Stomach (tissue), 9 donors: ENCODE results near the gene RNF220. TPM values are rescaled to one million over a fixed set of nuclear protein-coding genes. Genes with fewer than 3 reads are reported as not detected.

ENCODE experiments used
- DNase-seq, 2 donors: peaks; one replicate each; pipeline versions ENCODE4 v3.0.0 to v3.0.0-alpha.2; 2013 to 2019
- H3K27ac ChIP-seq, 5 donors: fragments of 200-600 bp in 4 of 5; sonication (generic) in 4 of 5; one replicate each; pipeline ENCODE4 v1.5.1; 2013 to 2019; ENCODE audit warnings: mild to moderate bottlenecking in 1 of 5, moderate library complexity in 1 of 5
- H3K27me3 ChIP-seq, 3 donors: fragments of 200-600 bp; sonication (generic); one replicate each; pipeline ENCODE4 v1.5.1; 2017 to 2019; ENCODE audit warnings: mixed run types in 1 of 3
- H3K36me3 ChIP-seq, 4 donors: fragments of 200-600 bp; sonication (generic); 1 replicate in 3 of 4; 2 replicates in 1 of 4; pipeline ENCODE4 v1.5.1; 2016 to 2019
- H3K4me1 ChIP-seq, 4 donors: fragments of 200-600 bp; sonication (generic); one replicate each; pipeline ENCODE4 v1.5.1; 2016 to 2019
- H3K4me3 ChIP-seq, 4 donors: fragments of 200-600 bp; sonication (generic) in 3 of 4; one replicate each; pipeline ENCODE4 v1.5.1; 2016 to 2019; ENCODE audit warnings: mild to moderate bottlenecking in 1 of 4
- H3K9me3 ChIP-seq, 4 donors: fragments of 200-600 bp; sonication (generic); one replicate each; pipeline ENCODE4 v1.5.1; 2016 to 2019
- CTCF ChIP-seq, 7 experiments: fragments of 450-650 bp in 4 of 7; fragments of 200-600 bp in 3 of 7; sonication (generic) in 3 of 7; IDR thresholded peaks; one replicate each; pipeline ENCODE4 v1.5.1; 2016 to 2019; ENCODE audit warnings: antibody characterized with exemption in 7 of 7, control low read depth in 2 of 7, mild to moderate bottlenecking in 1 of 7
- EP300 ChIP-seq: sonication (generic); formaldehyde crosslinking; IDR thresholded peaks from one replicate; pipeline ENCODE4 v1.6.1; 2017; ENCODE audit warnings: antibody characterized with exemption
- POLR2A ChIP-seq, 4 donors: fragments of 450-650 bp; IDR thresholded peaks; one replicate each; pipeline ENCODE4 v1.6.1; 2016; ENCODE audit warnings: antibody characterized with exemption in 4 of 4, control low read depth in 2 of 4, mild to moderate bottlenecking in 1 of 4, moderate library complexity in 1 of 4
- POLR2AphosphoS5 ChIP-seq, 3 donors: sonication (generic); formaldehyde crosslinking; IDR thresholded peaks; one replicate each; pipeline ENCODE4 v1.6.1; 2016; ENCODE audit warnings: antibody characterized with exemption in 3 of 3
- WGBS, 5 donors: extraction: QIAGEN DNeasy Blood & Tissue Kit in 3 of 5; methylation state at CpG; one replicate each; pipeline versions ENCODE4 v1.1.5 to v1.1.7; 2013 to 2018; 5-methylcytosine and 5-hydroxymethylcytosine counted together
- intact Hi-C: fragments of 100-400 bp; cut with DNase I; formaldehyde crosslinking; loops from one replicate; pipeline ENCODE4 v1.15.1; 2023; ENCODE audit warnings: low total_unique reads
- polyA plus RNA-seq, 3 donors: library from polyadenylated mRNA; stranded (reverse); fragments of 200-250 nt; gene quantifications; one replicate each; pipeline ENCODE4 v1.2.3, GENCODE V29; 2013
- total RNA-seq, 5 donors: library from RNA; depleted of rRNA; stranded (reverse); fragments of >200 nt; gene quantifications; one replicate each; pipeline versions ENCODE4 v1.1.0 to v1.2.3, GENCODE V29; 2014 to 2016
- donor health status: healthy with polysubstance abuse.
- donor health status: Bipolar disorder and iron deficiency.
- donor health status: healthy.

Gene RNF220
- total and polyA plus RNA-seq, 8 donors, result 21.0 to 207 (median 47.2) TPM

GRCh38 chr1:44549510-44549909, 144.5 kb downstream of the RNF220 start:
- 45 to 59% (median 56%) methylated on average over 5 of the region's 5 CpGs for WGBS, 5 donors
- Histone ChIP-seq H3K4me1 (no peaks in the 10 kb centered on the region), H3K9me3 (no peaks in the 10 kb centered on the region), H3K27ac (no peak overlapping the region), H3K4me3 (no peak overlapping the region), H3K27me3 (peaks cover 0 to 25% (median 0%) of the 10 kb centered on the region in 3 donors), H3K36me3 (no peaks in the 10 kb centered on the region)
- no peak for DNase-seq
- intact Hi-C loops, result no loop called here
- TF ChIP-seq POLR2AphosphoS5 (IDR thresholded peaks at IDR 0.05) (no peak), POLR2A (IDR thresholded peaks at IDR 0.05) (no peak), CTCF (IDR thresholded peaks at IDR 0.05) (no peak), EP300 (no peak)

- peaks cover 0 to under 1% (median 0%) of the 10 kb centered on the region in 3 donors for H3K27me3 ChIP-seq
- no peaks in the 10 kb centered on the region for H3K4me1 ChIP-seq
- TF ChIP-seq EP300 (no peak), POLR2A (IDR thresholded peaks at IDR 0.05) (no peak), CTCF (IDR thresholded peaks at IDR 0.05) (no peak), POLR2AphosphoS5 (IDR thresholded peaks at IDR 0.05) (no peak)
- no peak overlapping the region for H3K27ac ChIP-seq
- no peak for DNase-seq
- WGBS, 5 donors, result 37 to 63% (median 46%) methylated on average over 3 of the region's 3 CpGs
- intact Hi-C loops, result no loop called here
- no peaks in the 10 kb centered on the region for H3K36me3 ChIP-seq
- H3K9me3 ChIP-seq, result no peaks in the 10 kb centered on the region
- H3K4me3 ChIP-seq, result no peak overlapping the region
Measured at GRCh38 chr1:44553127-44553758, 148.2 kb downstream of the RNF220 start.

- intact Hi-C loops, result no loop called here
- H3K36me3 ChIP-seq, result no peaks in the 10 kb centered on the region
Measured at GRCh38 chr1:44553771-44554170, 148.7 kb downstream of the RNF220 start.

GRCh38 chr1:44554706-44555105, 149.7 kb downstream of the RNF220 start:
- Histone ChIP-seq H3K4me1 (no peaks in the 10 kb centered on the region), H3K36me3 (no peaks in the 10 kb centered on the region), H3K27me3 (peaks cover 0 to 7% (median 0%) of the 10 kb centered on the region in 3 donors), H3K9me3 (no peaks in the 10 kb centered on the region), H3K27ac (no peak overlapping the region), H3K4me3 (no peak overlapping the region)
- no peak for TF ChIP-seq EP300
- TF ChIP-seq CTCF (IDR thresholded peaks at IDR 0.05), result no peak
- TF ChIP-seq POLR2AphosphoS5 (IDR thresholded peaks at IDR 0.05), result no peak
- TF ChIP-seq POLR2A (IDR thresholded peaks at IDR 0.05), result no peak
- WGBS, 5 donors, result 57 to 75% (median 71%) methylated on average over 2 of the region's 2 CpGs
- intact Hi-C loops, result no loop called here
- DNase-seq, result no peak

More at GRCh38 chr1:44553771-44554170, 148.7 kb downstream of the RNF220 start:
- DNase-seq, result no peak
- no peak overlapping the region for H3K4me3 ChIP-seq
- 64 to 79% (median 69%) methylated on average over 6 of the region's 6 CpGs for WGBS, 5 donors
- no peak for TF ChIP-seq CTCF (IDR thresholded peaks at IDR 0.05)
- no peak for TF ChIP-seq POLR2A (IDR thresholded peaks at IDR 0.05)
- no peak overlapping the region for H3K27ac ChIP-seq
- H3K4me1 ChIP-seq, result no peaks in the 10 kb centered on the region
- H3K9me3 ChIP-seq, result no peaks in the 10 kb centered on the region
- H3K27me3 ChIP-seq, result no peaks in the 10 kb centered on the region
